Activated gamma-delta T cell treated with Interleukin-2 at 50 U/mL for 16 hours (primary cell): Measurements from ENCODE around the gene YIPF6.
"Not testable (repeated sequence)": the region's sequence is repeated elsewhere in the genome, so short reads cannot be mapped to it uniquely, and the experiment has no call there.

Experiments
- DNase-seq: peaks from one replicate; pipeline ENCODE4 v3.0.0-alpha.2; 2020

YIPF6 gene, protein sequence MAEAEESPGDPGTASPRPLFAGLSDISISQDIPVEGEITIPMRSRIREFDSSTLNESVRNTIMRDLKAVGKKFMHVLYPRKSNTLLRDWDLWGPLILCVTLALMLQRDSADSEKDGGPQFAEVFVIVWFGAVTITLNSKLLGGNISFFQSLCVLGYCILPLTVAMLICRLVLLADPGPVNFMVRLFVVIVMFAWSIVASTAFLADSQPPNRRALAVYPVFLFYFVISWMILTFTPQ

DNA sequence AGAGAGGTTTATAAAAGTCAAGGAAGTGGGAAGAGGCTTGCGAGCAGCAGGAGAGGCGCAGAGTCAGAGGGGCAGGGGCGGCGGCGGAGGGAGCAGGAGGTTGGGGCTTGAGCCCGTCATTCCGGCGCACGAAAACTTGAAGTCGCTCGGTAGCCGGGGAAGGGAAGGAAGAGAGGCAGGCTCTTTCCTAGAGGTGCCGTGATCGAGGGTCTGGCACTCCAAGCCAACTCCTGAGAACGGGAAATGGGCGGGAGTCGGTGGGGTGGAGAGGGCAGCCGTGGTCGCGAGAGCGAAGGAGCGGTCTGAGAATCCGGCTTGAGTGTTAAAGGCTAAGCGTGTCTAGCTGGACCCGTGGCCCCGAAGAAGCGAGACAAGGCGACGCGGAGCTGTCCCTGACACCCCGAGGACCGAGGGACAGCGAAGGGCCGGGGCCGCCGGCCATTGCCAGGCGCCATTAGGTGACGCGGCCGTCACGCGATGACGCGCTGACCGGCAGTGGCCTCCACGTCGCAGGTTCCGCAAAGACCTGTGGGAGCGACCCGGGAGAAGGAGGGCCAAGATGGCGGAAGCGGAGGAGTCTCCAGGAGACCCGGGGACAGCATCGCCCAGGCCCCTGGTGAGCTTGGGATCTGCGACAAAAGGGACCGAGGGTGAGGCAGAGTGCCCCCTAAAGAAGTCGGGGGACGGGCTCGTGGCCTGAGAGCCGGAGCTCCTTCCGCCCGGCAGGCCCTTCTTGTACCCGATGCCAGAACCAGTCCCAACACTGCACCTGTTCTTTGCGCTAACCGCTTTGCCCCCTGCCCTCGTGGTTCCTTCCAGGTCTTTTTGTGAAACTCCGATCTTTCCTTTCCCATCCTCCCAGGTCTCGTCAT lies at the start of gene YIPF6:
Gene YIPF6, plus strand, starts transcription at position 544 of the 872 bp plus-strand sequence. Its CDS starts 16 bp downstream, at position 560.
- DNase-seq = peak; percentile 48

- DNase-seq = no peak
These were observed 47.1 kb upstream of the YIPF6 start for GRCh38 chrX:68451720-68452119.

GRCh38 chrX:68454476-68455150 lies 44.2 kb upstream of the YIPF6 start:
- DNase-seq = no peak

DNA sequence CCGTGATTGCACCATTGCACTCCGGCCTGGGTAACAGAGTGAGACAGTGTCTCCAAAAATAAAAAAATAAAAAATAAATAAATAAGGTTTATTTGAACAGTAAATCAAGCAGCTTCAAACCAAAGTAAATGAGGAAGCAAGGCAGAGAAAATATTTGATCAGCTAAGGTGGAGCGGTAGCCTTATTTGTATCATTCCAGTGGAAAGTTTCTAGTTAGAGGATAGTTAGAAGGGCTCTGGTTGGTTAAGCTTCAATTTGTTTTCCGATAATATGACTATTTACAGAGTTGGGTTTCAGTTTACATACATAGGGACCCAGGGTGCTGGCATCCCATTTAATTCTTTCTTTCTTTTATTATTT lies 43.7 kb upstream of the YIPF6 start:
- no peak for DNase-seq

DNA sequence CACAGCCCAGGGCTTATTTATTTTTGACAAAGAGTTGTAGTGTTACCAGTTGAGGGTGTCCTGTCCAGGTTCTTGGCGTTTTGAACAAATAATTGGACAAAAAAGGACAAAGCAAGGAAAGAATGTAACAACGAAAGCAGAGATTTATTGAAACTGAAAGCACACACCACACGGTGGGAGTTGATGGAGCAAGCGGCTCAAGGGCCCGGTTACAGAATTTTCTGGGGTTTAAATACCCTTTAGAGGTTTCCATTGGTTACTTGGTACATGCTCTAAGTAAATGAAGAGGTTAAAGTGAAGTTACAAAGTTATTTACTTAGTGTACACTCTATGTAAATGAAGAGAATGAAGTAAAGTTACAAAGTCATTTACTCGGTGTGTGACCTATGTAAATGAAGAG lies 37.8 kb upstream of the YIPF6 start:
- DNase-seq = no peak

- no peak for DNase-seq
These were observed 37.3 kb upstream of the YIPF6 start for GRCh38 chrX:68461576-68461975.

DNA sequence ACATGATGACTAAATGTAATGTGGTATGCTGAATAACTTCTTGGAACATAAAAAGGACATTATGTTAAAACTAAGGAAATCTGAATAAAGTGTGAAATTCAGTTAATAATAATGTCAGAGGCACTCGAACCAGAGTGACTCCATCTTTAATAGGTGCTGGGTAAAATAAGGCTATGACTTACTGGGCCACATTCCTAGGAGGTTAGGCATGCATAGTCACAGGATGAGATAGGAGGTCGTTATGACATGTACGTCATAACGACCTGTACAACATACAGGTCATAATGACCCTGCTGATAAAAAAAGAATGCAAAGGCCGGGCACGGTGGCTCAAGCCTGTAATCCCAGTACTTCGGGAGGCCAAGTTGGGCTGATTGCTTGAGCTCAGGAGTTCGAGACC lies 36.7 kb upstream of the YIPF6 start:
- DNase-seq = no peak

- DNase-seq = peak; percentile 5
These were observed 36.2 kb upstream of the YIPF6 start for GRCh38 chrX:68462653-68463052.

DNA sequence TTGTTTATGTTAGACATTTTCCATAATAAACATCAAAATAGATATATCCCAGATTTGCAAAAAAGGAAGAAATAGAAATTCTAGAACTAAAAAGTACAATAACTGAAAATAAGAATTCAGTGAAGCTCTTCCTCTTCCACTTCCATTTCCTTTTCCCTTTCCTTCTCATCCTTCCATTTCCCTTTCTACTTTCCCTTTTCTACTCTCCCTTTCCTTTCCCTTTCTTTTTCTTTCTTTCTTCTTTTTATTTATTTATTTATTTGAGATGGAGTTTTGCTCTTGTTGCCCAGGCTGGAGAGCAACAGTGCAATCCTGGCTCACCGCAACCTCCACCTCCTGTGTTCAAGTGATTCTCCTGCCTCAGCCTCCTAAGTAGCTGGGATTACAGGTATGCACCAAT lies 35.0 kb upstream of the YIPF6 start:
- no peak for DNase-seq

DNA sequence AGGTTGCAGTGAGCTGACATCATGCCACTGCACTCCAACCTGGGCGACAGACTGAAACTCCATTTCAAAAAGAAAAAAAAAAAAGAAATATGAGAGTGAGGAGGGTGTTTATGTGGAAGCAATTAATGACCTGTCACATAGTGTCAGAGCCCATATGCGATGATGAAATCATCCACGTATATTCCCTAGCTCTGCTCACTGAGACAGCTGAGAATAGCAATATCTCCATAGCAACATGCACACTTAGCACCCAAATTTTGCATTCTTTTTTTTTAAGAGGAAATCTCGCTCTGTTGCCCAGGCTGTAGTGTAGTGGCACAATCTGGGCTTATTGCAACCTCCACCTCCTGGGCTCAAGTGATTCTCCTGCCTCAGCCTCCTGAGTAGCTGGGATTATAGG lies 34.1 kb upstream of the YIPF6 start:
- DNase-seq = no peak

DNA sequence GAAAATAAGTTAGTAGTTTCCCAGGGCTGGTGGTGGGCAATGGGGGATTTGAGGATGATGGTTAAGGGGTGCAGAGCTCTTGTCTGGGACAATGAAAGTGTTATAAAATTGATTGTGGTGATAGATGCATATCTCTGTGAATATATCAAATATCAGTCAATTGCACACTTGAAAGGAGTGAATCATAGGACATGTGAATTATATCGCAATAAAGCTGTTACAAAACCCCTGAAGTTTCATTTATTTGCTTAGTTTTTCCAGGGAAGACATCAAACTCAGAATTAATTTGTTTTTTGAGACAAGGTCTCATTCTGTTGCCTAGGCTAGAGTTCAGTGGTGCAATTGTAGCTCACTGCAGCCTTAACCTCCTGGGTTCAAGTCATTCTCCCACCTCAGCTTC lies 17.9 kb upstream of the YIPF6 start:
- no peak for DNase-seq

DNA sequence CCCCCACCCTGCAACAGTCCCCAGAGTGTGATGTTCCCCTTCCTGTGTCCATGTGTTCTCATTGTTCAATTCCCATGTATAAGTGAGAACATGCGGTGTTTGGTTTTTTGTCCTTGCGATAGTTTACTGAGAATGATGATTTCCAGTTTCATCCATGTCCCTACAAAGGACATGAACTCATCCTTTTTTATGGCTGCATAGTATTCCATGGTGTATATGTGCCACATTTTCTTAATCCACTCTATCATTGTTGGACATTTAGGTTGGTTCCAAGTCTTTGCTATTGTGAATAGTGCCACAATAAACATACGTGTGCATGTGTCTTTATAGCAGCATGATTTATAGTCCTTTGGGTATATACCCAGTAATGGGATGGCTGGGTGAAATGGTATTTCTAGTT lies 12.7 kb upstream of the YIPF6 start:
- DNase-seq = not testable (repeated sequence)

DNA sequence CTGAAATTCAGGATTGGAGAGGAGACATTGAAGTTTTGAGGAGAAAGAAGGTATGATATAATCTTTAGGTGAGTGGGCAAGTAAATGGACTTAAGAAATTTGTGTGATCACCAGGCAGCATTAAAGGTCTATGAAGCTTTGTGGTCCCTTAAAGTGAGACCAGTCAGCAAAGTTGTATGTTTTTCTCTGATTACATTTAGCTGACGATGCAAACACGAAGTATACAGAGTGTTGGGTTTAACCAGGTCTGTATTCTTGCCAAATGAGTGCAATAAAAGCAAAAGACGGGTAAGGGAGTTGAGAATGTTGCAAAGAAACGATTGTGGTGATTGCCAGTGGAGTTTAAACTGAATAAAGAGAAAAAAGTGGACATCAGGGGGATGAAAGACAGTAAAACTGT lies 11.6 kb upstream of the YIPF6 start:
- DNase-seq = no peak

GRCh38 chrX:68487924-68488323 lies 10.9 kb upstream of the YIPF6 start:
- DNase-seq = no peak

DNA sequence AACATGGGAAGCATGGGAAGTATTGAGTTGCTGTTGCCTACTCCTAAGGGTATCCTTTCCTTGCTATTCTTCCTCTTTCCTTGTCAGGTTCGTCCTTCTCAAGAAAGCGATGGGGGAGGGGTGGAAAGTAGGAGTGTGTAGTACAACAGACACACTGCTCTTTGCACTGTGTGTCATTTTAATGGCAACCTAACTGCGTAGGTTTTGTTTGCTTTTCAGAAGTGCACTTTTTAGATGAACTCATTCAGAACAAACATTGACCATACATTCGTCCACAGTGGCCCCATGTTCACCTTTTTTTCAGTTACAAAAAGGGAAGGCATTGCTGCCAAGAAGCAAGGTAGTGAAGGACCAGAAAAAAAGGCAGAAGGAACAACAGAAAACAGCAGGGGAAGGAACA lies 10.2 kb upstream of the YIPF6 start:
- no peak for DNase-seq

GRCh38 chrX:68490644-68491043 lies 8.2 kb upstream of the YIPF6 start:
- no peak for DNase-seq

DNA sequence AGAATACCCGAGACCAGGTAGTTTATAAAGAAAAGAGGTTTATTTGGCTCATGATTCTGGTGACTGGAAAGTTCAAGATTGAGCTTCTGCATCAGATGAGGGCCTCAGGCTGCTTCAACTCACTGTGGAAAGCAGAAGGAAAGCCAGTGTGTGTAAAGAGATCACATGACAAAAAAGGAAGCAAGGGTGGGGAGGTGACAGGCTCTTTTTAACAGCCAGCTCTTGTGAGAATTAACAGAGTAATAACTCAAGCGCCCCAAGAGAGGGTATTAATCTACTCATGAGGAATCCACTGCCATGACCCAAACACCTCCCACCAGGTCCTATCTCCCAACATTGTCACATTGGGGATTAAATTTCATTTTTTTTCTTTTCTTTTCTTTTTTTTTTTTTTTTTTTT lies 6.3 kb upstream of the YIPF6 start:
- no peak for DNase-seq

DNA sequence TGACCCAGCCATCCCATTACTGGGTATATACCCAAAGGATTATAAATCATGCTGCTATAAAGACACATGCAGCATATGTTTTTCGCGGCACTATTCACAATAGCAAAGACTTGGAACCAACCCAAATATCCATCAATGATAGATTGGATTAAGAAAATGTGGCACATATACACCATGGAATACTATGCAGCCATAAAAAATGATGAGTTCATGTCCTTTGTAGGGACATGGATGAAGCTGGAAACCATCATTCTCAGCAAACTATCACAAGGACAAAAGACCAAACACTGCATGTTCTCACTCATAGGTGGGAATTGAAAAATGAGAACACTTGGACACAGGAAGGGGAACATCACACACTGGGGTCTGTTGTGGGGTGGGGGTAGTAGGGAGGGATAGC lies 5.1 kb upstream of the YIPF6 start:
- DNase-seq = not testable (repeated sequence)

- DNase-seq = no peak
These were observed 775 bp upstream of the YIPF6 start for GRCh38 chrX:68498044-68498507.

- DNase-seq = no peak
These were observed 973 bp downstream of the YIPF6 start for GRCh38 chrX:68499543-68500504.

- DNase-seq = peak; percentile 14
These were observed 5.2 kb downstream of the YIPF6 start for GRCh38 chrX:68503836-68504636.

GRCh38 chrX:68506649-68507048 lies 7.8 kb downstream of the YIPF6 start:
- no peak for DNase-seq
